ENCODE measurements around the gene AURKAIP1. TPM values are rescaled to one million over a fixed set of nuclear protein-coding genes. Genes with fewer than 3 reads are reported as not detected.

The AURKAIP1 gene
- total and polyA plus RNA-seq, 2 of the 13 experiments (the other 11 are each of a cell fraction or from before 2014, with no cell fraction given): 69.5 to 175 TPM

GRCh38 chr1:1406821-1407635 is 32.0 kb upstream of the AURKAIP1 start, which contains the start of gene MRPL20 (continued):
- TF ChIP-seq GPBP1L1 (CRISPR knock-in tag; IDR thresholded peaks at IDR 0.05) (no peak), GTF2F1 (IDR thresholded peaks at IDR 0.05; ENCODE audit: low read length) (no peak), SNAPC4 (CRISPR knock-in tag; IDR thresholded peaks at IDR 0.05) (no peak), ZBTB40 (IDR thresholded peaks at IDR 0.05) (peak; percentile 91), ZBTB40 (CRISPR knock-in tag; IDR thresholded peaks at IDR 0.05) (peak; percentile 75; the same call in 1 of the 2 replicates), ZKSCAN5 (CRISPR knock-in tag; IDR thresholded peaks at IDR 0.05) (no peak), ATAD3A (CRISPR knock-in tag; IDR thresholded peaks at IDR 0.05) (no peak), IRX3 (CRISPR knock-in tag; IDR thresholded peaks at IDR 0.05; ENCODE audit: borderline replicate concordance, low read depth) (0 out of 2 replicates have a peak, but pooled peaks have one; percentile 16), ZBTB33 (CRISPR knock-in tag; IDR thresholded peaks at IDR 0.05) (peak; percentile 62; the same call in 1 of the 2 replicates), ATF7-NPFF (CRISPR knock-in tag; IDR thresholded peaks at IDR 0.05; ENCODE audit: low read depth) (peak; percentile 95)
